AG08395 (cell line): ENCODE measurements around the gene TDRD10.
"Not testable (repeated sequence)": the region's sequence is repeated elsewhere in the genome, so short reads cannot be mapped to it uniquely, and the experiment has no call there.

Source experiments
- DNase-seq: peaks from one replicate; pipeline ENCODE4 v3.0.0; 2012; ENCODE audit warnings: mixed read lengths, low spot score

TDRD10 gene

GRCh38 chr1:154514066-154514553, 12.1 kb downstream of the TDRD10 start:
- DNase-seq, result no peak

DNA sequence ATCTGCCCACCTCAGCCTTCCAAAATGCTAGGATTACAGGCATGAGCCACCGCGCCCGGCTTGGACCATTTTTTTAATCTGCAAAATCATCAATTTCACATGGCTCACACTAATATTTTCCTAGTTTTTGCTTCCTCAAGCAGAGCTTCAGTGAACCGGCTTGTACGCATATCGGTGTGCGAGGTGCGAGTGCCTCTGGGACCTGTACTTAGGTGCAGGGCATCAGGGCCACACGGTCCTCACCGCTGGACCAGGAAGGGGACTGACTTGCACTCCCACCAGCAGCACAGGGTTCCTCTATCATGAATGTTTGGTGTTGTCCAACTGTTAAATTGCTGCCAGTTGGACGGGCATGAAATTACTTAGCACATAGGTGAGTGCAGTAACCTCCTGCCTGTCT, 15.6 kb downstream of the TDRD10 start:
- no peak for DNase-seq

DNA sequence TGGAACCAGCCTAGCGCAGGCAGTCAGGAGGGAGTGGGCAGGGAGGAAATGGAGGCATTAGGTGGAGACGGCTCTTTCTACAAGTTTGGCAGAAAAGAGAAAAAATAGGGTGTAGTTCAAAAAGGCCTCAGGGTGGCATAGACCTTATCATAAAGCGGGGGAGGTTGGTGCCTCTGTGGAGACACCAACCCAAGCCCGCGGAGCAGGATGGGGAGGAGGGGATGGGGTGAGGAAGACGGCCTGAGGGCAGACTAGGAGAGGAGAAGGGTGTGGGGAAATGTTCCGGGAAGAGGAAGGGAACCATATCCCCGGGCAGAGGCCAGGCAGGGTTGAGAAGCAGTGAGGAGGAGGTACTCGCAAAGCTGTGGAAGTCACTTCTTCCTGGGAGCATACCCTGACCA, 17.6 kb downstream of the TDRD10 start:
- no peak for DNase-seq

- no peak for DNase-seq
These were observed 18.3 kb downstream of the TDRD10 start for GRCh38 chr1:154520333-154520732.

GRCh38 chr1:154521695-154522094, 19.7 kb downstream of the TDRD10 start:
- DNase-seq, result no peak

DNA sequence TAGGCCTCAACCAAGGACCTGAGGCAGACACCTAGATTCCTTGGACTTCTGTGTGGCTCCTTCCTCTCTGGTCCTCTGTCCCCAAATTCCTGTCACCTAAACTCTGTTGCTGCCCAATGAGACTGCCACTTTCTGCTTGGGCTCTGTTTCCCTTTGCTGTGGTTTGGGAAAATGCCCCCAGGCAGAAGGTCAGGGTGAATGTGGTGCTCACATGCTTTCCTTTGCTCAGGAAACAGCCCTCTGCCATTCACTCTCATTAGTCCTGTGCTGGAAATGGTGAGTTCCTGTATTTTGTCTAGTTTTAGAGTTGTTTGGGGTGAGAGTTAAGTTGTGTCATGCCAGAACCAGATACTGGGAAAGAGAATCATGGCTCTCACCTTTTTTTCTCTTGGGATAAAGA, 22.9 kb downstream of the TDRD10 start:
- no peak for DNase-seq

GRCh38 chr1:154527192-154527591, 25.2 kb downstream of the TDRD10 start:
- no peak for DNase-seq

DNA sequence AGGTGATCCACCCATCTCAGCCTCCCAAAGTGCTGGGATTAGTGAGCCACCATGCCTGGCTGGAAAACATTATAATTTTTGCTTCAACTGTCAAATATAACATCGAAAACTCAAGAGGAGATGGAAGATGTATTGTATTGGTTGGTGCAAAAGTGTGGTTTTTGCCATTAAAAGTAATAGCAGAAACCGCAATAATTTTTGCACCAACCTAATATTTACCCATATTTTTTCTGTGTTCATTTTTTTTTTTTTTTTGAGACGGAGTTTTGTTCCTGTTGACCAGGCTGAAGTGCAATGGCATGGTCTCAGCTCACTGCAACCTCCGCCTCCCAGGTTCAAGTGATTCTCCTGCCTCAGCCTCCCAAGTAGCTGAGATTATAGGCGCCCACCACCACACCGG, 27.3 kb downstream of the TDRD10 start:
- no peak for DNase-seq

DNA sequence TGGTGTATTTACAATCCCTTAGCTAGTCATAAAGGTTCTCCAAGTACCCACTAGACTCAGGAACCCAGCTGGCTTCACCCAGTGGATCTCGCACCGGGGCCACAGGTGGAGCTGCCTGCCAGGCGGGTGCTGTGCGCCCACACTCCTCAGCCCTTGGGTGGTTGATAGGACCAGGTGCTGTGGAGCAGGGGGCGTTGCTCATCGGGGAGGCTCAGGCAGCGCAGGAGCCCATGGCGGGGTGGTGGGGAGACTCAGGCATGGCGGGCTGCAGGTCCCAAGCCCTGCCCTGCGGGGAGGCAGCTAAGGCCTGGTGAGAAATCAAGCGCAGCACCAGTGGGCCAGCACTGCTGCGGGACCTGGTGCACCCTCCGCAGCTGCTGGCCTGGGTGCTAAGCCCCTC, 29.9 kb downstream of the TDRD10 start:
- DNase-seq, result not testable (repeated sequence)

- DNase-seq, result no peak
These were observed 32.2 kb downstream of the TDRD10 start for GRCh38 chr1:154533952-154534844.

DNA sequence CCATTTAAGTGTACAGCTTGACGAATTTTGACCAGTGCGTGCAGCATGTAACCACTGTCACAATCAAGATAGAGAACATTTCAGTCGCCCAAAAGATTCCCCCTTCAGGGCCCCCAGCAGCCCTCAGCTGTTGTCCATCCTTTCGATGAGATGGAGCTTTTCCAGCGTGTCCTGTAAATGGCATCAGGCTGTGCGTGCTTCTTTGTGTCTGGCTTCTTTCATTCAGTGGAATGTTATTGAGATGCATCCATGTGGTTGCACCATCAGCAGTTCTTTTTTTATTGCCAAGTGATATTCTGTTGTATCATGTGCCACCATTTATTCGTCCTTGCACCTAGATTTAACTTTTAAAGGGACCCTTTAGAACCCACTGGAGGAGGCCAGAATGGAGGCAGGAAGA, 34.6 kb downstream of the TDRD10 start:
- peak; percentile 42 for DNase-seq

GRCh38 chr1:154539486-154540483, 37.8 kb downstream of the TDRD10 start:
- DNase-seq, result no peak

GRCh38 chr1:154541231-154541630, 39.2 kb downstream of the TDRD10 start:
- no peak for DNase-seq

GRCh38 chr1:154546264-154547063, 44.4 kb downstream of the TDRD10 start:
- peak; percentile 86 for DNase-seq

- no peak for DNase-seq
These were observed 45.2 kb downstream of the TDRD10 start for GRCh38 chr1:154547105-154547732.

- no peak for DNase-seq
These were observed 46.0 kb downstream of the TDRD10 start for GRCh38 chr1:154548028-154548427.

GRCh38 chr1:154549202-154549770, 47.3 kb downstream of the TDRD10 start:
- DNase-seq, result no peak

DNA sequence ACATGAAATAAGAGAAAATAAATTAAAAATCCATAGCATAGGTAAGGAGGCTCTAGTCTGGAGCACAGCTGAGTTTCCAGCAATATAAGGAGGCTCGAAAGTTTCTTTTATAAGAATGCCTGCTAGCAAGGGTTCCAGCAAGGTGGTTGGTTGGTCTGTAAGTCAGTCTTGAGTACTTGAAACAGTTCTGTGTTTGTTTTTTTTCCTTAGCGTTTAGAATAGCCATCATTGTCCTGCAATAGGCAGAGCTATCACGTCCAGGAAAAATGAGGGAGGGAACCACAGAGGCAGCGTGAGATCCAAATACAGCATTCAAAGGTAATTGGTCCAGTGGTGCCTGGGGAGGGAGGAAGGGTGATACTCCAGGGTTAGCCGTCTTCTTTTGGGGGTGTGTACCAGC, 48.1 kb downstream of the TDRD10 start:
- DNase-seq, result no peak

- no peak for DNase-seq
These were observed 48.6 kb downstream of the TDRD10 start for GRCh38 chr1:154550657-154551056.

GRCh38 chr1:154551474-154551873, 49.5 kb downstream of the TDRD10 start:
- no peak for DNase-seq

DNA sequence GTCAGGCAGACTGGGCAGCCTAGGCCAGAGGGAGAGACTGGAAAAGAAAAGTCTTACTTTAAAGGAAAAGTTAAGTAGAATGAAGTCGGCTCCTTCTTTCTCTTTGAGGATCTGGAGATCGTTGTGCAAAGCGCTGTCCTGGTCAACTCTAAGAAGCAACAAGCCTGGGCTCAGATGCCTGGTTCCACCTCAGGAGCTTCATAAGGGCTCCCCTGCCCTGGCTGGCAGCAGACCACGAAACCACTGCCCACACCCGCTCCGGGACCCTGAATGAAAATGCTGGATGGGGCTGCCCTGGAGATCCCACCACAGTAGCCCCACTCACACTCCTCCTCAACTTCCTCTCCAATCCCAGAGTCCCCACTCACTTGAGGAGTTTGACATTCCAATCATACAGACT, 50.0 kb downstream of the TDRD10 start:
- no peak for DNase-seq
